Mucosa of descending colon (tissue), 3 donors: Measurements from ENCODE around the gene GHR. TPM values are rescaled to one million over a fixed set of nuclear protein-coding genes. Genes with fewer than 3 reads are reported as not detected.
"Not testable (repeated sequence)": the region's sequence is repeated elsewhere in the genome, so short reads cannot be mapped to it uniquely, and the experiment has no call there.

ENCODE experiments used
- ATAC-seq: fragments of 200-7000 bp; cut with Tn5 transposase; one replicate; pipeline ENCODE4 v1.9.1; 2020; ENCODE audit warnings: mild to moderate bottlenecking, moderate library complexity
- DNase-seq, 3 donors: peaks; one replicate each; pipeline ENCODE4 v3.0.0-alpha.2; 2020
- H3K36me3 ChIP-seq: fragments of 200-600 bp; one replicate; pipeline ENCODE4 v1.8.0; 2021; ENCODE audit warnings: low read depth, mild to moderate bottlenecking
- H3K4me1 ChIP-seq: fragments of 200-600 bp; one replicate; pipeline ENCODE4 v1.8.0; 2021; ENCODE audit warnings: low read depth, mild to moderate bottlenecking
- H3K4me3 ChIP-seq: fragments of 200-600 bp; one replicate; pipeline ENCODE4 v1.8.0; 2021; ENCODE audit warnings: mild to moderate bottlenecking
- H3K9me3 ChIP-seq: fragments of 200-600 bp; one replicate; pipeline ENCODE4 v1.8.0; 2021; ENCODE audit warnings: mild to moderate bottlenecking
- intact Hi-C, 2 donors: fragments of 100-400 bp; cut with DNase I in 1 of 2; cut with micrococcal nuclease in 1 of 2; formaldehyde crosslinking; loops; one replicate each; pipeline versions ENCODE4 v1.11.0 to v1.11.1; 2022; cut with DNase I, micrococcal nuclease
- total RNA-seq, 3 donors: library from RNA; stranded (reverse); fragmentation: NEBNext Ultra II Directional in 2 of 3; extraction: Animal tissue kit (Norgen Biotek cat#: 25700) in 2 of 3; gene quantifications; one replicate each; pipeline versions ENCODE4 v1.2.1 to v1.2.4, GENCODE V29; 2021 to 2023
- TF ChIP-seq, protein P1 (sequence below): fragments of 200-600 bp; IDR thresholded peaks from one replicate; pipeline ENCODE4 v1.8.0; 2022; ENCODE audit warnings: antibody characterized with exemption, mild to moderate bottlenecking
- donor health status: DM: no; HTN: no; CAD: no; lungs with moderate emphysema.
- donor health status: DM: no; HTN: no; CAD: no.
- donor health status: DM: no; HTN: yes; CAD: no.

GHR gene
- total RNA-seq, 3 donors from 2014 or later = 8.7 to 10.3 (median 9.8) TPM

- DNase-seq (no peak), ATAC-seq (peak; percentile 14)
- Histone ChIP-seq H3K36me3 (no peaks in the 10 kb centered on the region), H3K4me1 (no peaks in the 10 kb centered on the region), H3K4me3 (no peak overlapping the region), H3K9me3 (no peaks in the 10 kb centered on the region)
- TF ChIP-seq, protein P1, sequence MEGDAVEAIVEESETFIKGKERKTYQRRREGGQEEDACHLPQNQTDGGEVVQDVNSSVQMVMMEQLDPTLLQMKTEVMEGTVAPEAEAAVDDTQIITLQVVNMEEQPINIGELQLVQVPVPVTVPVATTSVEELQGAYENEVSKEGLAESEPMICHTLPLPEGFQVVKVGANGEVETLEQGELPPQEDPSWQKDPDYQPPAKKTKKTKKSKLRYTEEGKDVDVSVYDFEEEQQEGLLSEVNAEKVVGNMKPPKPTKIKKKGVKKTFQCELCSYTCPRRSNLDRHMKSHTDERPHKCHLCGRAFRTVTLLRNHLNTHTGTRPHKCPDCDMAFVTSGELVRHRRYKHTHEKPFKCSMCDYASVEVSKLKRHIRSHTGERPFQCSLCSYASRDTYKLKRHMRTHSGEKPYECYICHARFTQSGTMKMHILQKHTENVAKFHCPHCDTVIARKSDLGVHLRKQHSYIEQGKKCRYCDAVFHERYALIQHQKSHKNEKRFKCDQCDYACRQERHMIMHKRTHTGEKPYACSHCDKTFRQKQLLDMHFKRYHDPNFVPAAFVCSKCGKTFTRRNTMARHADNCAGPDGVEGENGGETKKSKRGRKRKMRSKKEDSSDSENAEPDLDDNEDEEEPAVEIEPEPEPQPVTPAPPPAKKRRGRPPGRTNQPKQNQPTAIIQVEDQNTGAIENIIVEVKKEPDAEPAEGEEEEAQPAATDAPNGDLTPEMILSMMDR = no peak
- intact Hi-C loops = no loop called here
These were observed 295.4 kb downstream of the GHR start for GRCh38 chr5:42718591-42718990.

DNA sequence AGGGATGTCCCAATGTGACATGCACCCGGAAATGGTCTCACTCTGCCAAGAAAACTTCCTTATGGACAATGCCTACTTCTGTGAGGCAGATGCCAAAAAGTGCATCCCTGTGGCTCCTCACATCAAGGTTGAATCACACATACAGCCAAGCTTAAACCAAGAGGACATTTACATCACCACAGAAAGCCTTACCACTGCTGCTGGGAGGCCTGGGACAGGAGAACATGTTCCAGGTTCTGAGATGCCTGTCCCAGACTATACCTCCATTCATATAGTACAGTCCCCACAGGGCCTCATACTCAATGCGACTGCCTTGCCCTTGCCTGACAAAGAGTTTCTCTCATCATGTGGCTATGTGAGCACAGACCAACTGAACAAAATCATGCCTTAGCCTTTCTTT is 295.8 kb downstream of the GHR start:
- TF ChIP-seq, protein P1 = no peak
- Histone ChIP-seq H3K36me3 (no peaks in the 10 kb centered on the region), H3K4me3 (no peak overlapping the region), H3K4me1 (no peaks in the 10 kb centered on the region), H3K9me3 (no peaks in the 10 kb centered on the region)
- ATAC-seq (no peak), DNase-seq (no peak)
- intact Hi-C loops = no loop called here

- no peaks in the 10 kb centered on the region for H3K36me3 ChIP-seq
- intact Hi-C loops = no loop called here
- H3K9me3 ChIP-seq = no peaks in the 10 kb centered on the region
- DNase-seq (peak in 1 of 3 donors; percentile 5), ATAC-seq (no peak)
- H3K4me1 ChIP-seq = no peaks in the 10 kb centered on the region
- TF ChIP-seq, protein P1 = no peak
- no peak overlapping the region for H3K4me3 ChIP-seq
These were observed 297.0 kb downstream of the GHR start for GRCh38 chr5:42720251-42720650.

- Histone ChIP-seq H3K4me1 (no peaks in the 10 kb centered on the region), H3K36me3 (no peaks in the 10 kb centered on the region), H3K9me3 (no peaks in the 10 kb centered on the region), H3K4me3 (no peak overlapping the region)
- intact Hi-C loops = no loop called here
- DNase-seq = no peak
- TF ChIP-seq, protein P1 = no peak
- ATAC-seq = no peak
These were observed 298.2 kb downstream of the GHR start for GRCh38 chr5:42721484-42721883.

DNA sequence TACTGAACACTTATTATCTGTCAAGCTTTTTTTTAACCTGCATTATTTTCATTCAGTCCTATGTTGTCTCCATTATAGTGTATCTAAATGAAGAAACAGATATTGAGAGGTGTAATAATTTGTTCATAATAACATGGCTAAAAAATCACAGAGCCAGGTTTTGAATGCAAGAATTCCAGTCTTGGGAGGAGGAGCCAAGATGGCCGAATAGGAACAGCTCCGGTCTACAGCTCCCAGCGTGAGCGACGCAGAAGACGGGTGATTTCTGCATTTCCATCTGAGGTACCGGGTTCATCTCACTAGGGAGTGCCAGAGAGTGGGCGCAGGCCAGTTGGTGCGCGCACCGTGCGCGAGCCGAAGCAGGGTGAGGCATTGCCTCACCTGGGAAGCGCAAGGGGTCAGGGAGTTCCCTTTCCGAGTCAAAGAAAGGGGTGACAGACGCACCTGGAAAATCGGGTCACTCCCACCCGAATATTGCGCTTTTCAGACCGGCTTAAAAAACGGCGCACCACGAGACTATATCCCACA is 311.4 kb downstream of the GHR start:
- intact Hi-C loops, H3K36me3 ChIP-seq, H3K4me3 ChIP-seq, DNase-seq, H3K9me3 ChIP-seq, ATAC-seq, H3K4me1 ChIP-seq: not testable (repeated sequence)

- Histone ChIP-seq H3K4me3 (no peak overlapping the region), H3K9me3 (no peaks in the 10 kb centered on the region), H3K36me3 (no peaks in the 10 kb centered on the region), H3K4me1 (no peaks in the 10 kb centered on the region)
- ATAC-seq (no peak), DNase-seq (no peak)
- intact Hi-C loops = no loop called here
- TF ChIP-seq, protein P1 = no peak
These were observed 317.7 kb downstream of the GHR start for GRCh38 chr5:42740920-42741319.
